ENCODE data around the gene PRORP.

The PRORP gene

GRCh38 chr14:35122696-35123387 is 490 bp downstream of the PRORP start:
- TF ChIP-seq, protein P1, sequence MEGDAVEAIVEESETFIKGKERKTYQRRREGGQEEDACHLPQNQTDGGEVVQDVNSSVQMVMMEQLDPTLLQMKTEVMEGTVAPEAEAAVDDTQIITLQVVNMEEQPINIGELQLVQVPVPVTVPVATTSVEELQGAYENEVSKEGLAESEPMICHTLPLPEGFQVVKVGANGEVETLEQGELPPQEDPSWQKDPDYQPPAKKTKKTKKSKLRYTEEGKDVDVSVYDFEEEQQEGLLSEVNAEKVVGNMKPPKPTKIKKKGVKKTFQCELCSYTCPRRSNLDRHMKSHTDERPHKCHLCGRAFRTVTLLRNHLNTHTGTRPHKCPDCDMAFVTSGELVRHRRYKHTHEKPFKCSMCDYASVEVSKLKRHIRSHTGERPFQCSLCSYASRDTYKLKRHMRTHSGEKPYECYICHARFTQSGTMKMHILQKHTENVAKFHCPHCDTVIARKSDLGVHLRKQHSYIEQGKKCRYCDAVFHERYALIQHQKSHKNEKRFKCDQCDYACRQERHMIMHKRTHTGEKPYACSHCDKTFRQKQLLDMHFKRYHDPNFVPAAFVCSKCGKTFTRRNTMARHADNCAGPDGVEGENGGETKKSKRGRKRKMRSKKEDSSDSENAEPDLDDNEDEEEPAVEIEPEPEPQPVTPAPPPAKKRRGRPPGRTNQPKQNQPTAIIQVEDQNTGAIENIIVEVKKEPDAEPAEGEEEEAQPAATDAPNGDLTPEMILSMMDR (IDR thresholded peaks at IDR 0.05), result no peak
- no peak for TF ChIP-seq ZFX (IDR thresholded peaks at IDR 0.05; ENCODE audit: borderline replicate concordance)
- H3K27ac ChIP-seq, result peak overlapping the region; percentile 98

DNA sequence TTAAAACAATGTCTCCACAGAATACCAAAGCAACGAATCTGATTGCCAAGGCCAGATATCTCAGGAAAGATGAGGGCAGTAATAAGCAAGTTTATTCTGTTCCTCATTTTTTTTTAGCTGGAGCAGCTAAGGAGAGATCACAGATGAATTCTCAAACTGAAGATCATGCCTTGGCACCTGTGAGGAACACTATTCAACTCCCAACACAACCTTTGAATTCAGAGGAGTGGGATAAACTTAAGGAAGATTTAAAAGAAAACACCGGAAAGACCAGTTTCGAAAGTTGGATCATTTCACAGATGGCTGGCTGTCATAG is 994 bp downstream of the PRORP start:
- no peak for TF ChIP-seq ZFX (IDR thresholded peaks at IDR 0.05; ENCODE audit: borderline replicate concordance)
- TF ChIP-seq, protein P1 (IDR thresholded peaks at IDR 0.05), result no peak
- H3K27ac ChIP-seq, result peak overlapping the region; percentile 98

DNA sequence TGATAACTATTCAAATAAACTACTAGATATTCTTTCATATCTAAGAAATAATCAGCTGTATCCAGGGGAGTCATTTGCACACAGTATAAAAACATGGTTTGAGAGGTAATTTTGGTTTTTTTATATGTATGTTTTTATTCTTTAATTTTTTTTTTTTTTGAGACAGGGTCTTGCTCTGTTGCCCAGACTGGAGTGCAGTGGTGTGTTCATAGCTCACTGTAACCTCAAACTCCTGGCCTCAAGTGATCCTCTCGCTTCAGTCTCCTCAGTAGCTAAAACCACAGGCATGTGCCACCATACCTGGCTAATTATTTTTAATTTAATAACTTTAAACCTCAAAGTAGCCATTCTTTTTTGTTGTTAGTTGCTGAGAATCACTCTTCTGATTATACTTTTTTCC is 1.8 kb downstream of the PRORP start:
- H3K27ac ChIP-seq, result no peak overlapping the region
- TF ChIP-seq, protein P1 (IDR thresholded peaks at IDR 0.05), result no peak
- no peak for TF ChIP-seq ZFX (IDR thresholded peaks at IDR 0.05; ENCODE audit: borderline replicate concordance)

GRCh38 chr14:35133542-35134328 is 11.4 kb downstream of the PRORP start:
- no peak overlapping the region for H3K27ac ChIP-seq
- no peak for TF ChIP-seq ZFX (IDR thresholded peaks at IDR 0.05; ENCODE audit: borderline replicate concordance)
- TF ChIP-seq, protein P1 (IDR thresholded peaks at IDR 0.05), result no peak

DNA sequence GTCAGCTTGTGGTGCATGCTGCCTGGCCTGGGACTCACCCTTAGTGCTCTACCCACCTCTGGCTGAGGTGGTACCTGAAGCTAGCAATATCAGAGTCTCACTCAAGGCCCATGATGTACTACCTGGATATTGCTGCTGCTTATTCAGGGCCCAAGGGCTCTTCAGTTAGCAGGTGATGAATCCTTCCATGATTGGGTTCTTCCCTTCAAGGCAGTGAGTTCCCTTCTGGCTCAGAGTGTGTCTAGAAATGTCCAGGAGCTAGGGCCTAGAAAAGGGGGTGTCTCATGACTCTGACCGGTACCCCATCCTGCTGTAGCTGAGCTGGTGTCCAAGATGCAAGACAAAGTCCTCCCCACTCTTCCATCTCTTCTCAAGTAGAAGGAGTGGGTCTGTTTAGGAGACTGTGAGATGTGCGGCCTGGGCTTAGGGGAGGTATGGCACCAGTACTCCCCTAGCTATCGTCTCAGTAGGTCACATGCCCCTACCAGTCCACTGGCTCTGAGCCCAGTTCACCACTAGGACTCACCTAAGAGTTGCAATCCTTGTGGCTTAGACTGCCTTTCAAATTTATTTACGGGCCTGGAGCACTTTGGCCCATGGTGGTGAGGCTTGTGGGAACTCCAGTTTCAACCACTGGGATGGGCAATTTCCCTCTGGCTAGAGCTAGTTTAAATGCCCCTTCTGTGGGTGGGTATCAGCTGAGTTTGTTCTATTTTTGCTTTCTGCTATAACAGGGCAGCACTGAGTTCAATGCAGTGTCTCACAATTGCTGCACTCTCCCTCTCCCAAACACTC is 12.2 kb downstream of the PRORP start:
- no peak overlapping the region for H3K27ac ChIP-seq
- TF ChIP-seq, protein P1 (IDR thresholded peaks at IDR 0.05), result no peak
- TF ChIP-seq ZFX (IDR thresholded peaks at IDR 0.05; ENCODE audit: borderline replicate concordance), result no peak

GRCh38 chr14:35138585-35138984 is 16.2 kb downstream of the PRORP start:
- H3K27ac ChIP-seq, result no peak overlapping the region
- no peak for TF ChIP-seq ZFX (IDR thresholded peaks at IDR 0.05; ENCODE audit: borderline replicate concordance)
- TF ChIP-seq, protein P1 (IDR thresholded peaks at IDR 0.05), result no peak
